ENCODE results near the gene GXYLT1. TPM values are rescaled to one million over a fixed set of nuclear protein-coding genes. Genes with fewer than 3 reads are reported as not detected.

GXYLT1 gene
- total RNA-seq, 1 experiment from 2014 or later: 28.1 TPM

- ChIA-PET POLR2A (no interaction called here), CTCF (no interaction called here)
- DNase-seq: no peak
- TF ChIP-seq CTCF (IDR thresholded peaks at IDR 0.05; ENCODE audit: insufficient read depth in 1 of 2, low read depth in 1 of 2, low read length in 1 of 2, severe bottlenecking in 1 of 2, unreplicated experiment in 1 of 2): no peak
- Histone ChIP-seq H3K4me1 (no peaks in the 10 kb centered on the region), H3K36me3 (ENCODE audit: control insufficient read depth, insufficient read depth, low read length) (no peaks in the 10 kb centered on the region), H3K9me3 (no peaks in the 10 kb centered on the region), H3K4me3 (ENCODE audit: low read depth, low read length) (no peak overlapping the region), H3K27me3 (replicated peaks; ENCODE audit: control insufficient read depth, insufficient read depth, low read length) (no peaks in the 10 kb centered on the region)
- Mint-ChIP-seq H3K36me3 (ENCODE audit: insufficient read depth, unreplicated experiment) (peaks cover 5% of the 10 kb centered on the region), H3K4me3 (ENCODE audit: unreplicated experiment) (no peak overlapping the region), H3K9me3 (ENCODE audit: unreplicated experiment) (peaks cover 11% of the 10 kb centered on the region), H3K4me1 (ENCODE audit: low read depth, unreplicated experiment) (no peaks in the 10 kb centered on the region), H3K27me3 (ENCODE audit: insufficient read depth, unreplicated experiment) (no peaks in the 10 kb centered on the region), H3K27ac (ENCODE audit: unreplicated experiment) (no peak overlapping the region)
- no TSS peak for BruUV-seq (replicated peaks)
- intact Hi-C loops (cut with micrococcal nuclease; ENCODE audit: unreplicated experiment): no loop called here
These were observed 67.7 kb downstream of the GXYLT1 start for GRCh38 chr12:42076976-42077375.

GRCh38 chr12:42070036-42070435, 74.6 kb downstream of the GXYLT1 start:
- ChIA-PET CTCF (no interaction called here), POLR2A (no interaction called here)
- Mint-ChIP-seq H3K4me3 (ENCODE audit: unreplicated experiment) (no peak overlapping the region), H3K9me3 (ENCODE audit: unreplicated experiment) (peaks cover 18% of the 10 kb centered on the region), H3K27ac (ENCODE audit: unreplicated experiment) (no peak overlapping the region), H3K27me3 (ENCODE audit: insufficient read depth, unreplicated experiment) (peaks cover 6% of the 10 kb centered on the region), H3K4me1 (ENCODE audit: low read depth, unreplicated experiment) (no peaks in the 10 kb centered on the region), H3K36me3 (ENCODE audit: insufficient read depth, unreplicated experiment) (peaks cover 5% of the 10 kb centered on the region)
- no peak for DNase-seq
- no peaks in the 10 kb centered on the region for H3K9me3 ChIP-seq
- H3K4me1 ChIP-seq: no peaks in the 10 kb centered on the region
- no TSS peak for BruUV-seq (replicated peaks)
- H3K36me3 ChIP-seq (ENCODE audit: control insufficient read depth, insufficient read depth, low read length): no peaks in the 10 kb centered on the region
- no peak overlapping the region for H3K4me3 ChIP-seq (ENCODE audit: low read depth, low read length)
- intact Hi-C loops (cut with micrococcal nuclease; ENCODE audit: unreplicated experiment): no loop called here
- H3K27me3 ChIP-seq (replicated peaks; ENCODE audit: control insufficient read depth, insufficient read depth, low read length): no peaks in the 10 kb centered on the region
- TF ChIP-seq CTCF (IDR thresholded peaks at IDR 0.05; ENCODE audit: insufficient read depth in 1 of 2, low read depth in 1 of 2, low read length in 1 of 2, severe bottlenecking in 1 of 2, unreplicated experiment in 1 of 2): no peak

- no peak for TF ChIP-seq CTCF (IDR thresholded peaks at IDR 0.05; ENCODE audit: insufficient read depth in 1 of 2, low read depth in 1 of 2, low read length in 1 of 2, severe bottlenecking in 1 of 2, unreplicated experiment in 1 of 2)
- H3K4me1 Mint-ChIP-seq (ENCODE audit: low read depth, unreplicated experiment): no peaks in the 10 kb centered on the region
- H3K27me3 Mint-ChIP-seq (ENCODE audit: insufficient read depth, unreplicated experiment): peaks cover 12% of the 10 kb centered on the region
- Histone ChIP-seq H3K27me3 (replicated peaks; ENCODE audit: control insufficient read depth, insufficient read depth, low read length) (no peaks in the 10 kb centered on the region), H3K36me3 (ENCODE audit: control insufficient read depth, insufficient read depth, low read length) (no peaks in the 10 kb centered on the region), H3K4me3 (ENCODE audit: low read depth, low read length) (no peak overlapping the region), H3K4me1 (no peaks in the 10 kb centered on the region), H3K9me3 (no peaks in the 10 kb centered on the region)
- H3K9me3 Mint-ChIP-seq (ENCODE audit: unreplicated experiment): peaks cover 10% of the 10 kb centered on the region
- no peak overlapping the region for H3K27ac Mint-ChIP-seq (ENCODE audit: unreplicated experiment)
- ChIA-PET CTCF (interaction anchor here (0.7 kb wide), 1 partner anchor 781 kb away, joined by 8 read pairs; no protein-coding TSS in a partner anchor), POLR2A (no interaction called here)
- no peaks in the 10 kb centered on the region for H3K36me3 Mint-ChIP-seq (ENCODE audit: insufficient read depth, unreplicated experiment)
- intact Hi-C loops (cut with micrococcal nuclease; ENCODE audit: unreplicated experiment): no loop called here
- no TSS peak for BruUV-seq (replicated peaks)
- no peak overlapping the region for H3K4me3 Mint-ChIP-seq (ENCODE audit: unreplicated experiment)
- DNase-seq: no peak
These were observed 85.5 kb downstream of the GXYLT1 start for GRCh38 chr12:42059127-42059526.

All from Caco-2 (cell line).